Midbrain (tissue), 1 donor: Measurements from ENCODE around the gene R3HCC1L.

Experiments
- DNase-seq: peaks from one replicate; lab custom pipeline; 2025; lab: John Stamatoyannopoulos, UW

Gene R3HCC1L

GRCh38 chr10:98134431-98135221, at the start of gene R3HCC1L:
Gene R3HCC1L (plus strand): TSS chr10:98134657. CDS start chr10:98208115, 73,458 bp downstream.
- peak; percentile 86 for DNase-seq

- no peak for DNase-seq
Measured at GRCh38 chr10:98085238-98085637, 49.2 kb upstream of the R3HCC1L start.

- no peak for DNase-seq
Measured at GRCh38 chr10:98086837-98087708, 47.4 kb upstream of the R3HCC1L start.

- DNase-seq = peak; percentile 45
Measured at GRCh38 chr10:98088186-98088971, 46.1 kb upstream of the R3HCC1L start.

- no peak for DNase-seq
Measured at GRCh38 chr10:98090822-98091221, 43.6 kb upstream of the R3HCC1L start.

- DNase-seq = no peak
Measured at GRCh38 chr10:98096316-98096715, 38.1 kb upstream of the R3HCC1L start.

- no peak for DNase-seq
Measured at GRCh38 chr10:98096731-98097130, 37.7 kb upstream of the R3HCC1L start.

- no peak for DNase-seq
Measured at GRCh38 chr10:98097175-98097574, 37.3 kb upstream of the R3HCC1L start.

- DNase-seq = no peak
Measured at GRCh38 chr10:98097616-98098015, 36.8 kb upstream of the R3HCC1L start.

- DNase-seq = no peak
Measured at GRCh38 chr10:98098247-98098646, 36.2 kb upstream of the R3HCC1L start.

- DNase-seq = no peak
Measured at GRCh38 chr10:98100476-98100875, 34.0 kb upstream of the R3HCC1L start.

GRCh38 chr10:98101366-98101765, 33.1 kb upstream of the R3HCC1L start:
- DNase-seq = no peak

- DNase-seq = no peak
Measured at GRCh38 chr10:98104125-98104524, 30.3 kb upstream of the R3HCC1L start.

- DNase-seq = no peak
Measured at GRCh38 chr10:98106531-98106930, 27.9 kb upstream of the R3HCC1L start.

GRCh38 chr10:98107644-98108430, 26.6 kb upstream of the R3HCC1L start:
- peak; percentile 1 for DNase-seq

- no peak for DNase-seq
Measured at GRCh38 chr10:98110356-98110755, 24.1 kb upstream of the R3HCC1L start.

- no peak for DNase-seq
Measured at GRCh38 chr10:98115031-98115787, 19.2 kb upstream of the R3HCC1L start.

- no peak for DNase-seq
Measured at GRCh38 chr10:98119891-98120290, 14.6 kb upstream of the R3HCC1L start.

- DNase-seq = no peak
Measured at GRCh38 chr10:98125940-98126631, 8.4 kb upstream of the R3HCC1L start.

GRCh38 chr10:98128802-98129201, 5.7 kb upstream of the R3HCC1L start:
- DNase-seq = no peak
